Measurements from ENCODE around the gene ZDHHC12. TPM values are rescaled to one million over a fixed set of nuclear protein-coding genes. Genes with fewer than 3 reads are reported as not detected.
A peak's percentile ranks its signal among the peaks of the same experiment; 100 is the strongest.

Gene ZDHHC12
- total RNA-seq, 1 experiment from 2014 or later, result 57.6 TPM

DNA sequence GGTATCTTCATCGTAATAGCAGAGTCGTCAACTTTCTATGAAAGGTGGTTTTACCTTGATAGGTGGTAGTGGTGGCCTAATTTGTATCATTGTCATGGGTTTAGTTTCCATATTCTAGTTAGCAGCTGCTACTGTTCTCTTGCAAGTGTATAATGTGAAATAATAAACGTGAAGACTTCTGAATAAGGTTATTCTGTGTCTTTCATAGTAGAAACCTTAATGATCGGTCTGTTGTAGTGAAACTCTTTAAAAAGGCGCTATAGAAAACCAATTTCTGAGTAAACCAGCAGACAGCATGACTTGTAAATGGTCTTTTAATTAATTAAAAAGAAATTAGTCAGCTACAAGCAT, 33.3 kb downstream of the ZDHHC12 start:
- Histone ChIP-seq H3K79me2 (ENCODE audit: insufficient read depth, low read length) (peaks cover 69% of the 10 kb centered on the region), H2AFZ (ENCODE audit: low read depth, low read length, poor library complexity, severe bottlenecking) (no peak overlapping the region), H3K9me3 (ENCODE audit: control insufficient read depth in 1 of 2, insufficient read depth in 1 of 2, low read depth in 1 of 2, low read length in 2 of 2) (no peaks in the 10 kb centered on the region), H3K4me1 (ENCODE audit: control insufficient read depth in 1 of 2, insufficient read depth in 2 of 2, low read length in 2 of 2) (peaks cover 19 to 36% of the 10 kb centered on the region in 2 experiments), H3K27me3 (ENCODE audit: insufficient read depth, low read length) (no peaks in the 10 kb centered on the region), H3K4me3 (replicated peaks in 1 of 2; ENCODE audit: low read depth in 1 of 2, low read length in 2 of 2) (peak overlapping the region; percentile 90 to 100), H3K36me3 (ENCODE audit: control insufficient read depth in 1 of 2, insufficient read depth in 2 of 2, low read length in 2 of 2) (peaks cover 38 to 43% of the 10 kb centered on the region in 2 experiments), H3K27ac (ENCODE audit: low read depth, low read length) (peak overlapping the region; percentile 92), H3K4me2 (ENCODE audit: low read length) (peak overlapping the region; percentile 98), H3K9ac (ENCODE audit: low read length) (peak overlapping the region; percentile 99), H4K20me1 (ENCODE audit: insufficient read depth) (peaks cover 36% of the 10 kb centered on the region; the same call in 1 of the 2 replicates), H3K9me2 (ENCODE audit: insufficient read depth) (no peaks in the 10 kb centered on the region)
- no peak for TF ChIP-seq ZFX (IDR thresholded peaks at IDR 0.05)
- no peak for TF ChIP-seq CEBPB (IDR thresholded peaks at IDR 0.05; ENCODE audit: low read depth)
- TF ChIP-seq EZH2phosphoT487 (IDR thresholded peaks at IDR 0.05; ENCODE audit: borderline replicate concordance), result no peak
- no peak for TF ChIP-seq MAX (IDR thresholded peaks at IDR 0.05)
- no peak for TF ChIP-seq ZNF274 (IDR thresholded peaks at IDR 0.05; ENCODE audit: low read depth, low read length)
- TF ChIP-seq SIN3A (IDR thresholded peaks at IDR 0.05; ENCODE audit: low read depth), result no peak
- no peak for TF ChIP-seq EZH2 (IDR thresholded peaks at IDR 0.05)
- no peak for TF ChIP-seq ELF1 (IDR thresholded peaks at IDR 0.05; ENCODE audit: borderline replicate concordance, low read depth)
- TF ChIP-seq RAD21 (IDR thresholded peaks at IDR 0.05; ENCODE audit: low read depth), result no peak
- TF ChIP-seq POLR2AphosphoS5 (IDR thresholded peaks at IDR 0.05; ENCODE audit: low read depth, low read length), result no peak
- TF ChIP-seq TCF7L2 (IDR thresholded peaks at IDR 0.05; ENCODE audit: borderline replicate concordance, extremely low read depth, insufficient read depth, insufficient read length), result no peak
- DNase-seq (ENCODE audit: low read depth, low spot score) (no peak), ATAC-seq (no peak)
- RAD21 ChIA-PET (ENCODE audit: low non-redundant PET in 1 of 2, low total read pairs in 2 of 2, uncharacterized antibody in 2 of 2, unreplicated experiment in 2 of 2), result no interaction called here
- POLR2A ChIA-PET, result no interaction called here
- TSS peak; percentile 37 for BruUV-seq (replicated peaks)
- CTCF ChIA-PET, result no interaction called here
- intact Hi-C loops (cut with micrococcal nuclease), result no loop called here

Measured in HCT116 (cell line).